SK-N-SH (cell line): ENCODE data around the gene FNDC3B.

Source experiments
- EP300 ChIP-seq, 2 experiments: IDR thresholded peaks; 2 replicates each; pipeline versions ENCODE4 v1.4.0 to v1.6.1; 2012; ENCODE audit warnings: borderline replicate concordance in 1 of 2, low read depth in 1 of 2, low read length in 1 of 2
- EZH2phosphoT487 ChIP-seq: fragments of 200-600 bp; sonication (generic); IDR thresholded peaks from 2 replicates; pipeline ENCODE4 v1.6.1; 2017; ENCODE audit warnings: low read depth, mixed run types, mild to moderate bottlenecking, antibody characterized with exemption, moderate library complexity, borderline replicate concordance
- FOXM1 ChIP-seq: IDR thresholded peaks from 2 replicates; pipeline ENCODE4 v1.4.0; 2012; ENCODE audit warnings: low read depth, mild to moderate bottlenecking
- MEF2A ChIP-seq: IDR thresholded peaks from 2 replicates; pipeline ENCODE4 v1.4.0; 2012; ENCODE audit warnings: low read depth, borderline replicate concordance
- NRF1 ChIP-seq: IDR thresholded peaks from 2 replicates; pipeline ENCODE4 v1.6.1; 2012; ENCODE audit warnings: low read depth, mild to moderate bottlenecking, low read length
- TAF1 ChIP-seq: IDR thresholded peaks from 2 replicates; pipeline ENCODE4 v1.6.1; 2012; ENCODE audit warnings: low read depth, mild to moderate bottlenecking, low read length, moderate library complexity, borderline replicate concordance
- TF ChIP-seq, protein P1 (sequence below): fragments of 200-600 bp; sonication (generic); IDR thresholded peaks from 2 replicates; pipeline ENCODE4 v1.6.1; 2017; ENCODE audit warnings: antibody characterized with exemption, mild to moderate bottlenecking, moderate library complexity
- TF ChIP-seq, protein P2 (sequence below): IDR thresholded peaks from 2 replicates; pipeline ENCODE4 v1.6.1; 2012; ENCODE audit warnings: mild to moderate bottlenecking, low read depth, low read length, moderate library complexity

DNA sequence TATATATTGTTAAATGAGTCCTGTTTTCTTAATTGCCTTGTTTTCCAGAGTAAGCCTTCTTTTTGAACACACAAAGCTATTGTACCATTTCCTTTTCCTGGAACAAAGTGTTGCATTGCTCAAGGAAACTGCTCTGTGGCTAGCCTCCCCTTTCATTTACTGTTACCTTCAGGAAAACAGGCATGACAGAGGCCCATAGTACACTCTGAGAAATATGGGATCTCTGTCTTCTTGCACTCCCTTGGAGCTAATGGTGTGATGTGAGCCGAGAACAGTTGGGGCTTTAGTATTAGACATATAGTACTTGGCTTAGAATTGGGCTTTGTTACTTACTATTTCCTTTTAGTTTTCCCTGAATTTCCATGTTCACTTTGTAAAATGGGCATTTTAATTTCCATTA lies 215.2 kb downstream of the FNDC3B start:
- TF ChIP-seq, protein P1, sequence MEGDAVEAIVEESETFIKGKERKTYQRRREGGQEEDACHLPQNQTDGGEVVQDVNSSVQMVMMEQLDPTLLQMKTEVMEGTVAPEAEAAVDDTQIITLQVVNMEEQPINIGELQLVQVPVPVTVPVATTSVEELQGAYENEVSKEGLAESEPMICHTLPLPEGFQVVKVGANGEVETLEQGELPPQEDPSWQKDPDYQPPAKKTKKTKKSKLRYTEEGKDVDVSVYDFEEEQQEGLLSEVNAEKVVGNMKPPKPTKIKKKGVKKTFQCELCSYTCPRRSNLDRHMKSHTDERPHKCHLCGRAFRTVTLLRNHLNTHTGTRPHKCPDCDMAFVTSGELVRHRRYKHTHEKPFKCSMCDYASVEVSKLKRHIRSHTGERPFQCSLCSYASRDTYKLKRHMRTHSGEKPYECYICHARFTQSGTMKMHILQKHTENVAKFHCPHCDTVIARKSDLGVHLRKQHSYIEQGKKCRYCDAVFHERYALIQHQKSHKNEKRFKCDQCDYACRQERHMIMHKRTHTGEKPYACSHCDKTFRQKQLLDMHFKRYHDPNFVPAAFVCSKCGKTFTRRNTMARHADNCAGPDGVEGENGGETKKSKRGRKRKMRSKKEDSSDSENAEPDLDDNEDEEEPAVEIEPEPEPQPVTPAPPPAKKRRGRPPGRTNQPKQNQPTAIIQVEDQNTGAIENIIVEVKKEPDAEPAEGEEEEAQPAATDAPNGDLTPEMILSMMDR: no peak
- TF ChIP-seq FOXM1 (no peak), TAF1 (no peak), EZH2phosphoT487 (no peak), EP300 (IDR thresholded peaks at IDR 0.05; ENCODE audit: borderline replicate concordance in 1 of 2, low read depth in 1 of 2, low read length in 1 of 2) (no peak), NRF1 (no peak), MEF2A (no peak)
- TF ChIP-seq, protein P2, sequence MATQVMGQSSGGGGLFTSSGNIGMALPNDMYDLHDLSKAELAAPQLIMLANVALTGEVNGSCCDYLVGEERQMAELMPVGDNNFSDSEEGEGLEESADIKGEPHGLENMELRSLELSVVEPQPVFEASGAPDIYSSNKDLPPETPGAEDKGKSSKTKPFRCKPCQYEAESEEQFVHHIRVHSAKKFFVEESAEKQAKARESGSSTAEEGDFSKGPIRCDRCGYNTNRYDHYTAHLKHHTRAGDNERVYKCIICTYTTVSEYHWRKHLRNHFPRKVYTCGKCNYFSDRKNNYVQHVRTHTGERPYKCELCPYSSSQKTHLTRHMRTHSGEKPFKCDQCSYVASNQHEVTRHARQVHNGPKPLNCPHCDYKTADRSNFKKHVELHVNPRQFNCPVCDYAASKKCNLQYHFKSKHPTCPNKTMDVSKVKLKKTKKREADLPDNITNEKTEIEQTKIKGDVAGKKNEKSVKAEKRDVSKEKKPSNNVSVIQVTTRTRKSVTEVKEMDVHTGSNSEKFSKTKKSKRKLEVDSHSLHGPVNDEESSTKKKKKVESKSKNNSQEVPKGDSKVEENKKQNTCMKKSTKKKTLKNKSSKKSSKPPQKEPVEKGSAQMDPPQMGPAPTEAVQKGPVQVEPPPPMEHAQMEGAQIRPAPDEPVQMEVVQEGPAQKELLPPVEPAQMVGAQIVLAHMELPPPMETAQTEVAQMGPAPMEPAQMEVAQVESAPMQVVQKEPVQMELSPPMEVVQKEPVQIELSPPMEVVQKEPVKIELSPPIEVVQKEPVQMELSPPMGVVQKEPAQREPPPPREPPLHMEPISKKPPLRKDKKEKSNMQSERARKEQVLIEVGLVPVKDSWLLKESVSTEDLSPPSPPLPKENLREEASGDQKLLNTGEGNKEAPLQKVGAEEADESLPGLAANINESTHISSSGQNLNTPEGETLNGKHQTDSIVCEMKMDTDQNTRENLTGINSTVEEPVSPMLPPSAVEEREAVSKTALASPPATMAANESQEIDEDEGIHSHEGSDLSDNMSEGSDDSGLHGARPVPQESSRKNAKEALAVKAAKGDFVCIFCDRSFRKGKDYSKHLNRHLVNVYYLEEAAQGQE: no peak
